NCI-H345 treated with DMSO at 0.1 percent for 48 hours (cell line): ENCODE data around the gene SEMA3E.
A peak's percentile ranks its signal among the peaks of the same experiment; 100 is the strongest.

Experiments
- DNase-seq: peaks from one replicate; lab custom pipeline; 2025; ENCODE audit not compliant: unreplicated experiment; lab: John Stamatoyannopoulos, UW

SEMA3E gene

GRCh38 chr7:83643012-83643411 lies 5.9 kb downstream of the SEMA3E start:
- no peak for DNase-seq

GRCh38 chr7:83640731-83641537 lies 8.0 kb downstream of the SEMA3E start:
- DNase-seq = no peak

- no peak for DNase-seq
These were observed 8.7 kb downstream of the SEMA3E start for GRCh38 chr7:83640240-83640639.

- DNase-seq = no peak
These were observed 15.4 kb downstream of the SEMA3E start for GRCh38 chr7:83633516-83633915.

GRCh38 chr7:83629117-83629880 lies 19.6 kb downstream of the SEMA3E start:
- DNase-seq = no peak

GRCh38 chr7:83617858-83618257 lies 31.1 kb downstream of the SEMA3E start:
- DNase-seq = no peak

GRCh38 chr7:83614112-83614511 lies 34.8 kb downstream of the SEMA3E start:
- DNase-seq = no peak

- DNase-seq = no peak
These were observed 35.7 kb downstream of the SEMA3E start for GRCh38 chr7:83613232-83613631.

- DNase-seq = no peak
These were observed 37.2 kb downstream of the SEMA3E start for GRCh38 chr7:83611776-83612175.

GRCh38 chr7:83610649-83611304 lies 38.2 kb downstream of the SEMA3E start:
- no peak for DNase-seq

GRCh38 chr7:83608716-83609115 lies 40.2 kb downstream of the SEMA3E start:
- no peak for DNase-seq

GRCh38 chr7:83603649-83604048 lies 45.3 kb downstream of the SEMA3E start:
- no peak for DNase-seq

GRCh38 chr7:83599131-83599530 lies 49.8 kb downstream of the SEMA3E start:
- DNase-seq = no peak

GRCh38 chr7:83593921-83594475 lies 54.9 kb downstream of the SEMA3E start:
- peak; percentile 27 for DNase-seq

GRCh38 chr7:83588602-83589240 lies 60.2 kb downstream of the SEMA3E start:
- DNase-seq = no peak

GRCh38 chr7:83586281-83586680 lies 62.7 kb downstream of the SEMA3E start:
- DNase-seq = no peak

GRCh38 chr7:83581667-83582435 lies 67.1 kb downstream of the SEMA3E start:
- no peak for DNase-seq

GRCh38 chr7:83579740-83580139 lies 69.2 kb downstream of the SEMA3E start:
- DNase-seq = no peak

GRCh38 chr7:83575436-83575835 lies 73.5 kb downstream of the SEMA3E start:
- no peak for DNase-seq

- no peak for DNase-seq
These were observed 74.3 kb downstream of the SEMA3E start for GRCh38 chr7:83574616-83575015.
